HCT116 (cell line): ENCODE results near the gene RAB11A.

Experiments
- CTCF ChIP-seq, 3 experiments: fragments of 200-600 bp in 1 of 3; sonication (generic) in 1 of 3; IDR thresholded peaks in 2 of 3; conservative IDR thresholded peaks in 1 of 3; 2 replicates each; pipeline ENCODE4 v1.5.1; 2012 to 2017; ENCODE audit warnings: low read depth in 2 of 3, low read length in 2 of 3, antibody characterized with exemption in 1 of 3, borderline replicate concordance in 1 of 3, control low read depth in 1 of 3, mild to moderate bottlenecking in 1 of 3, mixed read lengths in 1 of 3, mixed run types in 1 of 3, moderate library complexity in 1 of 3; ENCODE audit not compliant: insufficient read depth in 1 of 3
- JUND ChIP-seq: IDR thresholded peaks from 2 replicates; pipeline ENCODE4 v1.6.1; 2012
- POLR2A ChIP-seq: IDR thresholded peaks from 2 replicates; pipeline ENCODE4 v1.7.0; 2011; ENCODE audit warnings: borderline replicate concordance; ENCODE audit not compliant: insufficient read depth, insufficient read length; ENCODE audit errors: extremely low read depth
- POLR2AphosphoS5 ChIP-seq: IDR thresholded peaks from 2 replicates; pipeline ENCODE4 v1.6.1; 2011; ENCODE audit warnings: mild to moderate bottlenecking, low read depth, low read length, moderate library complexity
- RAD21 ChIP-seq: IDR thresholded peaks from 2 replicates; pipeline ENCODE4 v1.6.1; 2012; ENCODE audit warnings: low read depth, mild to moderate bottlenecking
- SP1 ChIP-seq: IDR thresholded peaks from 2 replicates; pipeline ENCODE4 v1.6.1; 2012; ENCODE audit warnings: low read depth
- TCF7L2 ChIP-seq: IDR thresholded peaks from 2 replicates; pipeline ENCODE4 v1.7.0; 2011; ENCODE audit warnings: borderline replicate concordance, inconsistent platforms; ENCODE audit not compliant: insufficient read depth, insufficient read length; ENCODE audit errors: extremely low read depth

- TF ChIP-seq CTCF (IDR thresholded peaks at IDR 0.05 in 2 of 3, conservative IDR thresholded peaks at IDR 0.05 in 1 of 3; ENCODE audit: borderline replicate concordance in 1 of 3, insufficient read depth in 1 of 3, low read depth in 2 of 3, low read length in 2 of 3) (no peak), SP1 (no peak), POLR2AphosphoS5 (no peak), TCF7L2 (no peak), RAD21 (no peak), POLR2A (no peak), JUND (no peak)
Observed at GRCh38 chr15:65926459-65926858, 57.2 kb downstream of the RAB11A start.
